H9 (cell line): Measurements from ENCODE around the gene GHITM. TPM values are rescaled to one million over a fixed set of nuclear protein-coding genes. Genes with fewer than 3 reads are reported as not detected.

ENCODE experiments used
- DNase-seq: peaks from one replicate; pipeline ENCODE4 v3.0.0-alpha.2; 2017
- H2AFZ ChIP-seq: one replicate; pipeline ENCODE4 v1.6.1; 2013; ENCODE audit warnings: mild to moderate bottlenecking, low read length, control low read depth, moderate library complexity
- H2AK5ac ChIP-seq: 2 replicates; pipeline ENCODE4 v1.6.1; 2013; ENCODE audit warnings: low read length, control low read depth, mixed read lengths; ENCODE audit not compliant: insufficient read length
- H2BK120ac ChIP-seq: one replicate; pipeline ENCODE4 v1.6.1; 2013; ENCODE audit warnings: low read depth, mild to moderate bottlenecking, low read length, control low read depth, inconsistent platforms; ENCODE audit not compliant: poor library complexity, severe bottlenecking
- H2BK12ac ChIP-seq: 2 replicates; pipeline ENCODE4 v1.6.1; 2013; ENCODE audit warnings: low read length, control low read depth, mixed read lengths, low read depth; ENCODE audit not compliant: insufficient read length
- H2BK15ac ChIP-seq: 2 replicates; pipeline ENCODE4 v1.6.1; 2013; ENCODE audit warnings: low read depth, low read length, control low read depth
- H2BK20ac ChIP-seq: one replicate; pipeline ENCODE4 v1.6.1; 2013; ENCODE audit warnings: low read depth, mild to moderate bottlenecking, low read length, control low read depth, inconsistent platforms; ENCODE audit not compliant: poor library complexity, severe bottlenecking
- H2BK5ac ChIP-seq: 2 replicates; pipeline ENCODE4 v1.6.1; 2013; ENCODE audit warnings: low read length, control low read depth, mixed read lengths; ENCODE audit not compliant: insufficient read length
- H3K14ac ChIP-seq: 2 replicates; pipeline ENCODE4 v1.6.1; 2013; ENCODE audit warnings: low read length, control low read depth; ENCODE audit not compliant: insufficient read depth
- H3K18ac ChIP-seq: 2 replicates; pipeline ENCODE4 v1.6.1; 2013; ENCODE audit warnings: low read depth, mild to moderate bottlenecking, mixed read lengths, low read length, control low read depth; ENCODE audit not compliant: insufficient read length
- H3K23ac ChIP-seq: 2 replicates; pipeline ENCODE4 v1.6.1; 2013; ENCODE audit warnings: low read length, control low read depth, mixed read lengths, low read depth; ENCODE audit not compliant: insufficient read length
- H3K23me2 ChIP-seq: 2 replicates; pipeline ENCODE4 v1.6.1; 2013; ENCODE audit warnings: low read depth, mild to moderate bottlenecking, mixed read lengths, low read length, control low read depth; ENCODE audit not compliant: insufficient read length, poor library complexity, severe bottlenecking
- H3K27ac ChIP-seq: 2 replicates; pipeline ENCODE4 v1.5.1; 2013; ENCODE audit warnings: low read length, control low read depth, mixed read lengths, low read depth; ENCODE audit not compliant: insufficient read length
- H3K27me3 ChIP-seq: 2 replicates; pipeline ENCODE4 v1.6.1; 2013; ENCODE audit warnings: low read length, control low read depth, inconsistent platforms; ENCODE audit not compliant: insufficient read depth
- H3K4ac ChIP-seq: 2 replicates; pipeline ENCODE4 v1.6.1; 2013; ENCODE audit warnings: low read depth, mild to moderate bottlenecking, control low read depth, inconsistent platforms, low read length, moderate library complexity
- H3K4me1 ChIP-seq: 2 replicates; pipeline ENCODE4 v1.6.1; 2013; ENCODE audit warnings: low read length, control low read depth, inconsistent platforms; ENCODE audit not compliant: insufficient read depth
- H3K4me2 ChIP-seq: 2 replicates; pipeline ENCODE4 v1.6.1; 2013; ENCODE audit warnings: low read length, control low read depth, mixed read lengths; ENCODE audit not compliant: insufficient read length, insufficient read depth
- H3K56ac ChIP-seq: 2 replicates; pipeline ENCODE4 v1.6.1; 2013; ENCODE audit warnings: low read depth, mild to moderate bottlenecking, mixed read lengths, low read length, control low read depth; ENCODE audit not compliant: insufficient read length
- H3K79me1 ChIP-seq: 2 replicates; pipeline ENCODE4 v1.6.1; 2013; ENCODE audit warnings: low read depth, mild to moderate bottlenecking, moderate library complexity, low read length, control low read depth, inconsistent platforms; ENCODE audit not compliant: insufficient read depth, poor library complexity, severe bottlenecking
- H3K79me2 ChIP-seq: 2 replicates; pipeline ENCODE4 v1.6.1; 2013; ENCODE audit warnings: low read length, control low read depth, inconsistent platforms; ENCODE audit not compliant: insufficient read depth
- H3K9ac ChIP-seq: 2 replicates; pipeline ENCODE4 v1.6.1; 2013; ENCODE audit warnings: low read length, control low read depth, mixed read lengths; ENCODE audit not compliant: insufficient read length; ENCODE audit errors: extremely low read depth
- H3K9me3 ChIP-seq: one replicate; pipeline ENCODE4 v1.6.1; 2013; ENCODE audit warnings: low read depth, low read length, inconsistent platforms; ENCODE audit not compliant: control insufficient read depth
- H3T11ph ChIP-seq: one replicate; pipeline ENCODE4 v1.6.1; 2013; ENCODE audit warnings: mild to moderate bottlenecking, low read length, control low read depth, inconsistent platforms
- H4K20me1 ChIP-seq: one replicate; pipeline ENCODE4 v1.6.1; 2013; ENCODE audit not compliant: control insufficient read depth, insufficient read length, insufficient read depth
- H4K5ac ChIP-seq: 2 replicates; pipeline ENCODE4 v1.6.1; 2013; ENCODE audit warnings: low read depth, mild to moderate bottlenecking, mixed read lengths, low read length, control low read depth; ENCODE audit not compliant: insufficient read length
- H4K8ac ChIP-seq: replicated peaks from 2 replicates; pipeline ENCODE4 v1.6.1; 2013; ENCODE audit warnings: low read length, control low read depth, mixed read lengths, low read depth; ENCODE audit not compliant: insufficient read length
- H4K91ac ChIP-seq: 2 replicates; pipeline ENCODE4 v1.6.1; 2013; ENCODE audit warnings: low read depth, mild to moderate bottlenecking, moderate library complexity, mixed read lengths, low read length, control low read depth; ENCODE audit not compliant: insufficient read length
- H3K27ac Mint-ChIP-seq, 3 experiments: 2 replicates in 2 of 3; 3 replicates in 1 of 3; pipeline ENCODE4 v1.8.0; 2020 to 2021; ENCODE audit warnings: mixed read lengths in 3 of 3, mild to moderate bottlenecking in 1 of 3, moderate library complexity in 1 of 3
- H3K27me3 Mint-ChIP-seq: 2 replicates; pipeline ENCODE4 v1.8.0; 2021; ENCODE audit warnings: low read depth, mild to moderate bottlenecking, moderate library complexity, mixed read lengths
- H3K36me3 Mint-ChIP-seq, 3 experiments: 2 replicates in 2 of 3; 3 replicates in 1 of 3; pipeline ENCODE4 v1.8.0; 2020 to 2021; ENCODE audit warnings: low read depth in 3 of 3, mixed read lengths in 3 of 3; ENCODE audit not compliant: insufficient read depth in 1 of 3
- H3K4me1 Mint-ChIP-seq, 2 experiments: 2 replicates each; pipeline ENCODE4 v1.8.0; 2020; ENCODE audit warnings: mixed read lengths in 2 of 2
- H3K4me3 Mint-ChIP-seq, 2 experiments: 2 replicates in 1 of 2; 3 replicates in 1 of 2; pipeline ENCODE4 v1.8.0; 2020 to 2021; ENCODE audit warnings: mild to moderate bottlenecking in 2 of 2, mixed read lengths in 2 of 2, moderate library complexity in 1 of 2
- H3K9me3 Mint-ChIP-seq, 2 experiments: 2 replicates in 1 of 2; 3 replicates in 1 of 2; pipeline ENCODE4 v1.8.0; 2020; ENCODE audit warnings: mild to moderate bottlenecking in 2 of 2, mixed read lengths in 2 of 2, moderate library complexity in 1 of 2
- CTCF ChIP-seq: fragments of 200-600 bp; sonication (generic); conservative IDR thresholded peaks from 3 replicates; pipeline ENCODE4 v1.8.0; 2021; ENCODE audit warnings: antibody characterized with exemption, mild to moderate bottlenecking
- WGBS: extraction: QIAGEN DNeasy Blood & Tissue Kit; methylation state at CpG from one replicate; pipeline ENCODE4 v1.1.7; 2013; ENCODE audit warnings: missing lambda C conversion rate, low lambda C conversion rate, mixed read lengths; ENCODE audit not compliant: insufficient read length; ENCODE audit errors: extremely low coverage; 5-methylcytosine and 5-hydroxymethylcytosine counted together
- total RNA-seq: library from RNA; stranded (reverse); gene quantifications from 2 replicates; pipeline ENCODE4 v1.2.1, GENCODE V29; 2021

Gene GHITM
- total RNA-seq, 1 experiment from 2014 or later, result 95.6 TPM

GRCh38 chr10:84158061-84158460 is 18.8 kb downstream of the GHITM start:
- no peak overlapping the region for H2BK120ac ChIP-seq
- H3K4ac ChIP-seq, result no peak overlapping the region
- no peaks in the 10 kb centered on the region for H3K79me1 ChIP-seq
- no peak for TF ChIP-seq CTCF
- Mint-ChIP-seq H3K27me3 (no peaks in the 10 kb centered on the region), H3K4me3 (no peak overlapping the region), H3K36me3 (peaks cover 8 to 23% (median 21%) of the 10 kb centered on the region in 3 experiments; a peak in 6 of 7 replicates), H3K4me1 (peaks cover 53 to 56% of the 10 kb centered on the region in 2 experiments), H3K27ac (no peak overlapping the region), H3K9me3 (no peaks in the 10 kb centered on the region)
- no peak overlapping the region for H2BK5ac ChIP-seq
- no peaks in the 10 kb centered on the region for H3K9me3 ChIP-seq
- DNase-seq, result no peak
- H3K4me1 ChIP-seq, result peaks cover 12% of the 10 kb centered on the region; the same call in 1 of the 2 replicates
- H3K14ac ChIP-seq, result no peak overlapping the region
- H4K20me1 ChIP-seq, result no peaks in the 10 kb centered on the region
- no peak overlapping the region for H2AK5ac ChIP-seq
- H3K27me3 ChIP-seq, result no peaks in the 10 kb centered on the region
- no peak overlapping the region for H4K91ac ChIP-seq
- H3K27ac ChIP-seq, result no peak overlapping the region
- no peak overlapping the region for H2BK12ac ChIP-seq
- no peak overlapping the region for H4K8ac ChIP-seq
- H3K23me2 ChIP-seq, result no peaks in the 10 kb centered on the region
- no CpG with 5 or more reads among the region's 2 CpGs for WGBS
- no peak overlapping the region for H2BK15ac ChIP-seq
- H3K56ac ChIP-seq, result no peak overlapping the region
- H4K5ac ChIP-seq, result no peak overlapping the region
- no peak overlapping the region for H3K18ac ChIP-seq
- H3K9ac ChIP-seq, result no peak overlapping the region
- no peaks in the 10 kb centered on the region for H3K79me2 ChIP-seq
- H3K23ac ChIP-seq, result no peak overlapping the region
- H3K4me2 ChIP-seq, result no peak overlapping the region
- no peak overlapping the region for H2BK20ac ChIP-seq
- H3T11ph ChIP-seq, result no peak overlapping the region
- no peak overlapping the region for H2AFZ ChIP-seq
